HG03066 (cell line): ENCODE data around the gene RFXAP.

Experiments used
- ATAC-seq: cut with Tn5 transposase; IDR thresholded peaks from one replicate; pipeline ENCODE4 v1.9.1; 2021; ENCODE audit warnings: low read depth; ENCODE audit not compliant: unreplicated experiment

RFXAP gene

DNA sequence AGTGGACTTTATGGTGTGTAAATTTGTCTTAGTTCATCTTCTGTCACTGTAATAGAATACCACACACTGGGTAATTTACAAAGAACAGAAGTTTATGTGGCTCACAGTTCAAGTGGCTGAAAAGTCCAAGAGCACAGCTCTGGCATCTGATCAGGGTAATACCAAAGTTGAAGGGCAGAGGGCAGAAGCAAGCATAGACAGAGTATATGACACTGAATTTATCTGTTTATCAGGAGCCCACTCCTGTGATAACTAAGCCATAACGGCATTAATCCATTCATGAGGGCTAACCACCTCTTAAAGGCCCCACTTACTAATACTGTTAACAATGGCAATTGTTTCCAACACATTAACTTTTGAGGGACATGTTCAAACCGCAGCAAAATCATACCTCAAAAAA lies 4.0 kb upstream of the RFXAP start:
- ATAC-seq = no peak

DNA sequence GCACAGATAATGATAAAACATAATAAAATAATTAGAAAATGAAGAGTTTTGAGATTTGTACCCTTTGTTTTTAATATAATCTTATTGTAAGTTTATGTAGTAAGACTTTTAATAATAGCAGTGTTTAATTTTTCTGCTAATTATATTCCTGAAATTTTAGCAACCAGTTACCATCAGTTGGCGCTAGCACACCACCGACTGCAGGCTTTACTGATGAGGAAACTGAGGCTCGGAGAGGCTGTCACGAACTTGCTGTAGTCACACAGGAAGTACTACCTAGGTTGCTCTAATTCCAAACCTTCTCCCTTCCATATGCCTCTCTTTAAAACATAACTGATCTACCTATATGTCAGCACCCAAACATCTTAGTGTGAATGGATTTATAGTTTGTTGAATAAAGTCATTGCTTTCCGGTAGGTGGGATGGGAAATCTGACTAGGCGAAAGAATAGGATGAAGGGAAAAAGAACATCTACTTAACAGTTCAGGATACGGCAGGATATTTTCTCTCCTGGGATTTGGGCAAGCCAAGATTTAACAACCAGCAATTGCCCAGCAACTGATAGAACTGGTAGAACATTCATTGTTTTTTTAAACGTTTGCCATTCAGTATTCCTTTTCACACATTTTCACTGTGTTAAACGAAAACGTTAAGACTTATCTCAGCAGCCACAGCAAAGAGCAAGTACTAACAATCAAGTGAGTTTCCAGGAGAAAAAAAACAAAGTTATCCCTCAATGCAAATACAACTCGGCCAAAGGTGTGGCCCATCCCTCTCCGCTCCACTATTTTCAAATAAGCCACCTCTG lies 822 bp upstream of the RFXAP start:
- ATAC-seq = no peak

DNA sequence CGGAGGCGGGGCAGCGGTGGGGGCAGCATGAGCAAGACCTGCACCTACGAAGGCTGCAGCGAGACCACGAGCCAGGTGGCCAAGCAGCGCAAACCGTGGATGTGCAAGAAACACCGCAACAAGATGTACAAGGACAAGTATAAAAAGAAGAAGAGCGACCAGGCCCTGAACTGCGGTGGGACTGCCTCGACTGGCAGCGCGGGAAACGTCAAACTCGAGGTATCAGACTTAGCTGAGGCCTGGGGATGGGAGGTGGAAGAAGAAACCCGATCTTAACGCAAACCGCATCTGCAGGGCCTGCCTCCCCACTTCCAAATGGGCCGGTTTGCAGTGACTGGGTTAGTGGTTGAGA lies 693 bp downstream of the RFXAP start:
- ATAC-seq = peak; percentile 17

DNA sequence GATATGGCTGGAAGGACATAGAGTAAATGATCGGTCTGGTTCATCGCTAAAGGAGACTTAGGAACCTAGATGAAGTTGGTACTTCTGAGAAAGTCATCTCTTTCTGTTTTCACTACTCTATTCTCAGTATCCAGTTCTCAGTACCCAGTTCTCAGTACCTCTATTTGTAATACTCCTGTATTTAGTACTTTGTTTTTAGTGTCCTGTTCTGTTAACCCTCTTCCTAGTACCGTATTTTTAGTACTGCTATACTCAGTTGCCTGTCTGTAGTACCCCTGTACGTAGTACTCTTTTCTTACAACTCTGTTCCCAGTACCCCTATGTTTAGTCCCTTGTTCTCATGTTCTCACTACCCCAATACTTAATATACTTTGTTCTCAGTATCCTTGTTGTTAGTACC lies 1.2 kb downstream of the RFXAP start:
- peak; percentile 46 for ATAC-seq

DNA sequence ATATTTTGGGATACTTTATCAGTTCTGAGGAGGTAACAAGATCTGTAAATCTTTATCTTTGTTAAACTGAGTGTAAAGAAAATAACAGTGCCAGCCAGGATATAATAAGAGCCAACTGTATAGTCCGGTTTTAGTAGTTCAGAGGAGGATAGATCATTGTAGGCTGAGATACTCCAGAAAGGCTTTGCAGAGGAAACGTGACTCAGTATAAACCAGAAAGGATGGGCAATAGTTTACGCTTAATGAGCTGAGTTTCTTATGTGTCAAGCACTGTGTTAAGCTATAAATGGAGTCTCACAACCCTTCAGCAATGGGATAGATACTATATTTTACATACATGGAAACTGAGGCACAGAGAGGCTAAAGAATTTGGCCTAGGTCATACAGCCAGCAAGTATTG lies 3.8 kb downstream of the RFXAP start:
- ATAC-seq = no peak

DNA sequence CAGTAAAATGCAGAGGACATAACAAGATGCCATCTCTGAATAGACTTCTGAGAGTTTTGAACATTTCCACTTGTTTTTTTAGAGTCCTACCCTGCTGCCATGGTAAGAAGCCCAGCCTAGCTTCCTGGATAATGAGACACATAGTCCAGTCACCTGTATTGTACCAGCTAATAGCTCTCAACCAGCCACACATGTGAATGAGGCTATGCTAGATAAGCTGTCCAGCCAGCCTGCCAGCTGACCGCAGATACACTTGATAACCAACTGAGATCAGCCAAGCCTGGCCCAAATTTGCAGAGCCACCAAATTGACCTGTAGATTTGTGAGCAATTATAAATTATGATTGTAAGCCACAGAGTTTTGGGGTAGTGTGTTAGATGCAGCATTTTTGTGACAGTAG lies 10.7 kb downstream of the RFXAP start:
- no peak for ATAC-seq

DNA sequence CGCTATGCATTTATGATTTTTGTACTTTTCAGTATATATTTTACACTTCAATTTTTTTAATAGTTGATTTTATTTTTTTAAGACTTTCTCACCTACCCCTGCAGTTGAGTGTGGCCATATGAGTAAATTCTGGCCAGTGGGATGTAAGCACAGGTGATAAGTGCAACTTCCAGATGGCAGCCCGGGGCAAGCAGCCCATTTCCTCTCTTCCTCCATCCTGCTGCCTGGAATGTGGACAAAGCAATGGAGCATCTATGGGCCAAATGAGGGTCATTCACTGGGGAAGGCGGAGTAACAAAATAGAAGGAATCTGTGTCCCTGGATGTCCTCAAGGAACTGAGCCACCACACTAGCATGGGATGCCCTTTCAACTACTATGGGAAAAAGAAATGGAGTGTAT lies 12.3 kb downstream of the RFXAP start:
- no peak for ATAC-seq

DNA sequence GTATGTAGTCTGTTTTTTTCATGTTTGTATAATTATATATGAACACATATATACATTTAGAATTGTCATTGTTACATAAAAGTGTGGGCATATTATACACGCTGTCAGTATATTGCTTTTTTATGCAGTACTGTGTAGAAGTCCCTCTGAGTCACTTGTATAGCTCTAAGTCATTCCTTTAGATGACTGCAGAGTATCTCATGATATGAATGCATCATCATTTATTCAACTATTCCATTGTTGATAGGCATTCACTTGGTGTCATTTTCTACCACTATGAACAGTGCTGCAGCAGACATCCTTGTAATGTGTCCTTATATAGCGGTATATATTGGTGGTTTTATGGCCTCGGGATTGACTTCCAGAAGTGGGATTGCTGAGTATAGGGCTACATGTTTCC lies 15.3 kb downstream of the RFXAP start:
- no peak for ATAC-seq

DNA sequence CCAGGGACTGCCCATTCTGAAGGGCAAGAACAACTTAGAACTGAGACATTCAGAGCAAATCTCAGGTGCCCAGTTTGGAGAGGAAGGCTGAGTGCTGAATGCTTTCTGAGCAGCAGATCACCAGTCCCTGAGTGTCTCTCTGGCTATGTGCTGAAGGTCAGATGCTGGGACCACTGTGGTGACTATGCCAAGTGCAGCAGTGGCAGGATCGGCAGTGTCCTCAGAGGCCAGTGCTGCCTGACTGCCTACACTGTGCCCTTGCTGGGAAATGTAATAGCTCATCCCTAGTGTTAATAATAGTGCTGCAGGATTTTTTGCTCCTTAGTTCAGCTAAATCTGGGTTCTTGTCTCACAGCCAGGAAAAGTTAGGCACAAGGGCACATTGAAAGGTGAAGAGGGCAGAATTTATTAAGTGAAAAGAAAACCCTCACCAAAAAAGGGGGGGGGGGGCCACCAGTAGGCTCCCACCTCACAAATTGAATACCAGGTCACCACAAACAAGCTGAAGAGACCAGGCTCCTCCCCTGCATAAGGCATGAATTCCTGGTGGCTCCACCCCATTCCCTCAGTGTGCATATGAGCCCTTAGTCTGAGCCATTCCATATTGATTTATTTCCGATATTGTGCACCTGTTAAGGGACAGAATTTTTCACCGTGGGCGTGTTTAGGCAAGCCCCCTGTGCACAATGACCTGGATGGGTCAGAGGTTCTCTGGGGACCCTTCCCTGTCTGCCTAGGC lies 18.5 kb downstream of the RFXAP start:
- no peak for ATAC-seq

DNA sequence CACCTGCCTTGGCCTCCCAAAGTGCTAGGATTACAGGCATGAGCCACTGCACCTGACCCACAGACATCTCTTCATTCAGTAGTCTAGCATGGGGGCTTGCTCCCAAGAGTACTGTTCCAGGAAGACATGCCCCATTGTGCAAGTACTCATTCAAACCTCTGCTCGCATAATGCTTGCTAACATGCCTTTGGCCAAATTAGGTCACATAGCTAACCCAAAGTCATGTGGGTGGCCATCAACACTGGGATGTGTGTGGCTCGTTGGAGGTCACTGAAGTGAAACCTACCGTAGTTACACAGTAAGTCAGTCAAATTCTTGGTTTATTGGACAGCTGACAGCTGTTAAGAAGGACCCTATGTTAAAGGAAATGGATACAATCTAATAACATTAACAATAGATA lies 20.3 kb downstream of the RFXAP start:
- ATAC-seq = no peak

DNA sequence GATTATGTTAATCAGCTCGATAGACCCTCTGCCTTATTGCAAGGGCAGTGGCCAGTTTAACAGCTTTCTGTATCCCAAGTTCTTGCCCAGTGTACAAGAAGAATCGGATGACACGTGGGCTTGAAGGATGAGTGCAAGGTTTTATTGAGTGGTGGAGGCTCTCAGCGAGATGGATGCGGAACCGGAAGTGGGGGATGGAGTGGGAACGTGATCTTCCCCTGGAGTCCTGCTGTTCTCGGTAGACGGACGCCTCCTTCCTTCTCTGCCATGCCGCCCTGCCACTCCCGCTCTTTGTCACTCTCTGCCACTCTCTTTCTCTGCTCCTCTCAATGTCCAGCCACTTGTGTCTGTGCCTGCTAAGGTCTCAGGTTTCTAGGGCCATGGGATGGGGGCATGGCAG lies 21.0 kb downstream of the RFXAP start:
- ATAC-seq = no peak

DNA sequence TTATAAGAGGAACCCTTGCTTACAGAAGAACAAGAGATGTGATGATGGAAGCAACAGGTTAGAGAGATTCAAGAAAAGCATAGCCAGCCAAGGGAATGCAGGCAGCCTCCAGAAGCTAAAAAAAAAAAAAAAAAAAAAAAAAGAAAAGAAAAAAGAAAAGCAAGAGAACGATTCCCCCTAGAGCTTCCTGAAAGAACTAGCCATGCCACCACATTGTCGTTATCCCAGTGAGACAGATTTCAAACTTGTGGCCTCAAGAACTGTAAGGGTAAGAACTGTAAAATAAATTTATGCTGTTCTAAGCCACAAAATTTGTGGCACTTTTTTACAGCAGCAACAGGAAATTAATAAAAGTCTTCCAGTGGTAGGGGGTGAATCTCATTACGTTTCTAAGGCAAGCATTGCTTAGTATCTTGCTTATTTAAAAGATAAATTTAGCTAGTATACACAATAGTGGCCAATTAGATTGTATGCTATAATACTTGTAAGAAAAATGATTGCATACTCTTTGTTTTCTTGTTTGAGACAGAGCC lies 21.8 kb downstream of the RFXAP start:
- no peak for ATAC-seq

DNA sequence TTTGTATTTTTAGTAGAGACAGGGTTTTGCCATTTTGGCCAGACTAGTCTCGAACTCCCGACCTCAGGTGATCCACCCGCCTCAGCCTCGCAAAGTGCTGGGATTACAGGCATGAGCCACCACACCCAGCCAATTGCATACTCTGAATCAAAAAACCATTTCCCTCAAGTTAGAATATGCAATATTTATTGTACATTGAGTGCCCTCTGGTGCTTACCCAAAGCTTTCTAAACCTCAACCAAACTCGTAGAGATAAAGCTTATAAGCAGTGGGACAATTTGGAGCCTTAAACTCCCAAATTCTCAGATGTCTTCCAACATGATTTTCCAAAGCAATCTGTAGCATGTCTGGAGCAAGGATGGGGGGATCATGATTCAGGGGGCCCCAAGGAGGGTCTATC lies 22.4 kb downstream of the RFXAP start:
- ATAC-seq = no peak

DNA sequence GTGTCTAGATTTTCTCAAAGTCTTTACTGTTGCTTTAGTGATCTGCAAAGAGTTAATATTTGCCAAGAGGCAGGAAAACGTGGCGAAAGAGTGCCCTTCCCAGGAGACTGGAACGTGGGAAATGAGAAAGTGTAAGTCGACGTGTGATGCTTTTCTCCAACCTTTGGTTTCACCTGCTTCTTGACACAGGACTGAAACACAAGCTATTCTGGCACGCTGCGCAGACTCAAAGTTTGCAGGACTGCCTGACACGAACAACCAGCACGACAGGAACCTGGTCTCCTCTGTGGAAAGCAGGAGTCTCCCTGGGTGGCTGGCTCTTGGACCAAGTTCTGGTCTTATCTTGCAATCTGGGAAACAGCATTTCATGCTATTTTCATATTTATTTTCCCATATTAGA lies 28.6 kb downstream of the RFXAP start:
- no peak for ATAC-seq

DNA sequence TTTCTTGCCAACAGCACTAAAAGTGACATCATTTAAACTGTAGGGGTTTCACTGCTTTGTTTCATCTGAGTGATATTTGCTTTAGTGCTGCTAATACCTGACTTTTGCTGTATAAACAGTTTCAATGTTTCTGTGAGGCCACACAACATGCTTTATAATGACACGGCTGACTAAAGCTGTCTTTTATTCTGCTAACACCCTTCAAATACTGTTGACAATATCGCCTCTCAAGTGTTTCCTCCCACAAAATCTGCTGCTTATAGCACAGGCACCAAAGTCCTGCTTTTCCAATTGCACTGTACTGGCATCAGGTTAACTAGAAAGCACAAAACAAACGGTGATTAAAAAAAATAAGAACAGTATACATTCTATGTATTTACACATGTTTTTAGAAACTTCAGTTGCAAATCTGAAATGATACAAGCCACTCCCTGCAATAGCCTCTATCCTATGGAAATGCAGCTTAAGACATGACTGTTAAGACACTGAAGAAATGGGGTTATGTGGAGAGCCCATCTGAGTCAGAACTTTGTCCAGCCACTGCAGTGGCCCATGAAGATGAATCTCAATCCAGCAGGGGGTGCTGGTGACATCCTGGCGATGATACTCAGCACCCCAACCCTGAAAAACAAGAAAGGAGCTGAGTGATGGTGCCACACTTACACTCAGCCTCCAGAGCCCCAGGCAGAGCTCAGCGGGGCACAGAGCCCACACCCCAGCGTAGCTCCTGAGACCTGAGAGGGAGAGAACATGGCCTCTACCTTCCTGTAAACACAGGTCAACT lies 29.4 kb downstream of the RFXAP start:
- ATAC-seq = no peak

DNA sequence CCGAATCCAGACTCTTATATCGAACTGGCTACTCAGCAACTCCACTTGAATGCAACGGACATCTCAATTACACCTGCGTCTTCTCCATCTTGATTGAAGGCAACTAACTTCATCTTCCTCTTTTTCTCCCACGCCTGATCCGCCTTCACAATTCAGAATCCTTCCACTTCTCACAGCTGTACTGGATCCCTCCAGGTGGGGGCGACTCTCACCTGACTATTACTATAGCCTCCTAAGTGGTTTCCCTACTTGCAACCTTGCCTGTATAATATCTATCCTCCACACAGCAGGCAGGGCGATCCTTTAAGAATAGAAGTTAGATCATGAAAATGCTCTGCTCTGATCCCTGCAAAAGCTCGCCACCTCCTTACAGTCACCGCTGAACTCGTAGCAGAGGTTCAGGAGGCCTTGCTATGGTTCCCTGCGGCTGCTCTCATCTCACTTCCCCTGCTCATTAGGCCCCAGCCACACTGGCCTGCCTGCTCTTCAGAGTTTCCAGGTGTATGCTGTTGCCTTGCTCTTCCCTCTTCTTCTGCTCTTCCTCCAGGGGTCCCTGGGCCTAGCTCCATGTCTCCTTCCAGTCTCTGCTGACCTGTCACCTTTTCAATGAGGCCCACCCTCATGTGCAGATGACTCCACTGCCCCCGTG lies 31.9 kb downstream of the RFXAP start:
- ATAC-seq = no peak

DNA sequence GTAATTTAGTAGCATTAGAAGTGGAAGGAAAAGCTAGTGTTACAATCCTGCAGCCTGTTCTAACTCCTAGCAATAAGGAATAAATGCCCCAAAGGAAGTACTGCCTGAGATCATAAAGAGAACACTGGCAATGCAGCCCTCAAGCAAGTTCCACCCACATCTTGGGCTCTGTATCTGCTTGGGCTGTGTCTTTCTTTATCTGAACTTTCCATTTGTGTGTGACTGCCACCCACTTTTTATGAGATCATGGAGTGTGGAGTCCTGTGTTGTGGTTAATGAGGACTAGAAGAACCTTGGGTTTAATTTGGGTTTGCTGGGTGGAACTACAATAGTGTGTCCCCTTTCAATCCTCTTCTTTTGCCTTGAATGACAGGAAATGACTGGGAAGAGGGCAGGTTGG lies 38.2 kb downstream of the RFXAP start:
- no peak for ATAC-seq

DNA sequence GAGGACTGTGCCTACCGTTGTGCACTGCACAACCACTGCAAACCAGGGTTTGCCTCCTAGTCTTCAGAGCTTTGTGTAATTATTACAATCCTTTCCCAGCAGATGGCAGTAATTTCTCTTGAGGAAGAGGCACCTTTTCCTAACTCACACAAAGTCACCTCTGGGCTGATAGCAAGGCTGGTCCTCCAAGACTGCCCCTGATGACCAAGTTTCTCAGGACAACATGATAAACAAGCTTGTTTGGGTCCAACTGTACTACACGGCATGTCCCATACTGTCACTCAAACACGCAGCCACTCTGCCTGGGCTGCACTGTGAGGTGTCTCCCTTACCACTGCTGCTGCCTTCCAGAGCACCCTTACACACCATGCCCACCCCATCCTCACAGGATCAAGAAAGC lies 39.3 kb downstream of the RFXAP start:
- ATAC-seq = no peak

DNA sequence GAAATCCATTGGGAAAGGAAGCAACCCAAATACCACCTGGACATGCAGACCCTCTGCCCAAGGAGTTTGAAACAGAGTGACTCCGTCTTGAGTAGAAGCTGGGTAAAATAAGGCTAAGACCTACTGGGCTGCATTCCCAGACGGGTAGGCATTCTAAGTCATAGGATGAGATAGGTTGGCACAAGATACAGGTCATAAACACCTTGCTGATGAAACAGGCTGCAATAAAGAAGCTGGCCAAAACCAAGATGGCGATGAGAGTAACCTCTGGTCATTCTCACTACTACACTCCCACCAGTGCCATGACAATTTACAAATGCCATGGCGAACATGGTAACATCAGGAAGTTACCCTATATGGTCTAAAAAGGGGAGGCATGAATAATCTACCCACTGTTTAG lies 40.2 kb downstream of the RFXAP start:
- no peak for ATAC-seq

DNA sequence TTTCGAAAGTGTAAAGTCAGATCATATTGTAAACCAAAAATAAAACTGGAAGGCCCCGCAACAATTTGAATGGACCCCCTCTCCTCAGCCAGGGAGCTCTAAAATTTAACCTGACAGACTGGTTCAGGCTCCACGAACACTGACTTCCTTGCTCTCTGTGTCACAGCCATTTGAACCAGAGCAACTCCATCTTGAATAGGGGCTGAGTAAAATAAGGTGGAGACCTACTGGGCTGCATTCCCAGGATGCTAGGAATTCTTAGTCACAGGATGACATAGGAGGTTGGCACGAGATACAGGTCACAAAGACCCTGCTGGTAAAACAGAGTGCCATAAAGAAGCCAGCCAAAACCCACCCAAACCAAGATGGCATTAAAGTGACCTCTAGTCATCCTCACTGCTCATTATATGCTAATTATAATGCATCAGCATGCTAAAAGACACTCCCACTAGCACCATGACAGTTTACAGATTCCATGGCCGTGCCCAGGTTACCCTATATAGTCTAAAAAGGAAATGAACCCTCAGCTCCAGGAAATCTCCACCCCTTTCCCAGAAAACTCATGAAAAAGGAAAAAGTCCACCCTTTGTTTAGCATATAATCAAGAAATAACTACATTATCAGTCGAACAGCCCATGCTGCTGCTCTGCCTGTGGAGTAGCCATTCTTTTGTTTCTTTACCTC lies 43.1 kb downstream of the RFXAP start:
- ATAC-seq = no peak
